Coronary artery (tissue), 2 donors: ENCODE results near the gene RABL6.

Experiments
- DNase-seq: peaks from one replicate; pipeline ENCODE4 v3.0.0-alpha.2; 2017; ENCODE audit warnings: low spot score
- H3K27ac ChIP-seq, 2 donors: fragments of 200-600 bp; sonication (generic); one replicate each; pipeline ENCODE4 v1.5.1; 2016 to 2019
- H3K4me3 ChIP-seq: fragments of 200-600 bp; sonication (generic); 2 replicates; pipeline ENCODE4 v1.5.1; 2016; ENCODE audit warnings: mild to moderate bottlenecking, moderate library complexity
- TF ChIP-seq, protein P1 (sequence below): fragments of 200-600 bp; sonication (generic); IDR thresholded peaks from one replicate; pipeline ENCODE4 v1.5.1; 2019; ENCODE audit warnings: antibody characterized with exemption

RABL6 gene

DNA sequence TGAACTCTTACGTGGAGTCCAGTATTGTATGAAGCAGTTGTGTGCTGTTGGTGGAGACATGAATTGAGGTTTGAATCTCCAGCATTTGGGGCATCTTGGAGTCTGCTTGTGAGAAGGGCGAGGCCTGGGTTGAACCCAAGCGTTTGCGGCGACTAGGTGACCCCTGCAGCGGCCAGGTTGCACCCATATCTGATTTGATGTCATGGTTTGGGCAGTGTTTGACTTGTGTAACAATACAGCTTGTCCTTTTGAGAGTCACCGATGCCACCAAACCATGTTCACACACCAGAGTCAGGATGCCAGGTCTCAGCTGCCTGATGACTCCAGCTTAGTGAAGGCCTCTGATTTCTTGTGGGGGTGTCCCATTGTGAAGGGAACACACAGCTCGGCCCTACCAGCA is 80.7 kb downstream of the RABL6 start:
- TF ChIP-seq, protein P1, sequence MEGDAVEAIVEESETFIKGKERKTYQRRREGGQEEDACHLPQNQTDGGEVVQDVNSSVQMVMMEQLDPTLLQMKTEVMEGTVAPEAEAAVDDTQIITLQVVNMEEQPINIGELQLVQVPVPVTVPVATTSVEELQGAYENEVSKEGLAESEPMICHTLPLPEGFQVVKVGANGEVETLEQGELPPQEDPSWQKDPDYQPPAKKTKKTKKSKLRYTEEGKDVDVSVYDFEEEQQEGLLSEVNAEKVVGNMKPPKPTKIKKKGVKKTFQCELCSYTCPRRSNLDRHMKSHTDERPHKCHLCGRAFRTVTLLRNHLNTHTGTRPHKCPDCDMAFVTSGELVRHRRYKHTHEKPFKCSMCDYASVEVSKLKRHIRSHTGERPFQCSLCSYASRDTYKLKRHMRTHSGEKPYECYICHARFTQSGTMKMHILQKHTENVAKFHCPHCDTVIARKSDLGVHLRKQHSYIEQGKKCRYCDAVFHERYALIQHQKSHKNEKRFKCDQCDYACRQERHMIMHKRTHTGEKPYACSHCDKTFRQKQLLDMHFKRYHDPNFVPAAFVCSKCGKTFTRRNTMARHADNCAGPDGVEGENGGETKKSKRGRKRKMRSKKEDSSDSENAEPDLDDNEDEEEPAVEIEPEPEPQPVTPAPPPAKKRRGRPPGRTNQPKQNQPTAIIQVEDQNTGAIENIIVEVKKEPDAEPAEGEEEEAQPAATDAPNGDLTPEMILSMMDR, result no peak

GRCh38 chr9:136889858-136890257 is 82.1 kb downstream of the RABL6 start:
- Histone ChIP-seq H3K27ac (no peak overlapping the region), H3K4me3 (no peak overlapping the region)
- no peak for DNase-seq
- TF ChIP-seq, protein P1, result no peak

More for the DNA sequence above, 80.7 kb downstream of the RABL6 start:
- DNase-seq, result no peak
- H3K4me3 ChIP-seq, result no peak overlapping the region
- no peak overlapping the region for H3K27ac ChIP-seq

GRCh38 chr9:136890661-136891060 is 82.9 kb downstream of the RABL6 start:
- Histone ChIP-seq H3K4me3 (no peak overlapping the region), H3K27ac (no peak overlapping the region)
- TF ChIP-seq, protein P1, result no peak
- no peak for DNase-seq
